Measurements from ENCODE around the gene IPPK.
A peak's percentile ranks its signal among the peaks of the same experiment; 100 is the strongest.

Gene IPPK

GRCh38 chr9:92637886-92638620, 31.9 kb downstream of the IPPK start:
- in situ Hi-C loops (cut with HindIII; ENCODE audit: low sequenced_read_pairs), result no loop called here
- no peak for DNase-seq (ENCODE audit: low read depth)
- TF ChIP-seq, protein P1, sequence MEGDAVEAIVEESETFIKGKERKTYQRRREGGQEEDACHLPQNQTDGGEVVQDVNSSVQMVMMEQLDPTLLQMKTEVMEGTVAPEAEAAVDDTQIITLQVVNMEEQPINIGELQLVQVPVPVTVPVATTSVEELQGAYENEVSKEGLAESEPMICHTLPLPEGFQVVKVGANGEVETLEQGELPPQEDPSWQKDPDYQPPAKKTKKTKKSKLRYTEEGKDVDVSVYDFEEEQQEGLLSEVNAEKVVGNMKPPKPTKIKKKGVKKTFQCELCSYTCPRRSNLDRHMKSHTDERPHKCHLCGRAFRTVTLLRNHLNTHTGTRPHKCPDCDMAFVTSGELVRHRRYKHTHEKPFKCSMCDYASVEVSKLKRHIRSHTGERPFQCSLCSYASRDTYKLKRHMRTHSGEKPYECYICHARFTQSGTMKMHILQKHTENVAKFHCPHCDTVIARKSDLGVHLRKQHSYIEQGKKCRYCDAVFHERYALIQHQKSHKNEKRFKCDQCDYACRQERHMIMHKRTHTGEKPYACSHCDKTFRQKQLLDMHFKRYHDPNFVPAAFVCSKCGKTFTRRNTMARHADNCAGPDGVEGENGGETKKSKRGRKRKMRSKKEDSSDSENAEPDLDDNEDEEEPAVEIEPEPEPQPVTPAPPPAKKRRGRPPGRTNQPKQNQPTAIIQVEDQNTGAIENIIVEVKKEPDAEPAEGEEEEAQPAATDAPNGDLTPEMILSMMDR (IDR thresholded peaks at IDR 0.05; ENCODE audit: low read depth, low read length, missing control alignments), result no peak
- no peak overlapping the region for H3K4me3 ChIP-seq (ENCODE audit: low read depth, low read length)

DNA sequence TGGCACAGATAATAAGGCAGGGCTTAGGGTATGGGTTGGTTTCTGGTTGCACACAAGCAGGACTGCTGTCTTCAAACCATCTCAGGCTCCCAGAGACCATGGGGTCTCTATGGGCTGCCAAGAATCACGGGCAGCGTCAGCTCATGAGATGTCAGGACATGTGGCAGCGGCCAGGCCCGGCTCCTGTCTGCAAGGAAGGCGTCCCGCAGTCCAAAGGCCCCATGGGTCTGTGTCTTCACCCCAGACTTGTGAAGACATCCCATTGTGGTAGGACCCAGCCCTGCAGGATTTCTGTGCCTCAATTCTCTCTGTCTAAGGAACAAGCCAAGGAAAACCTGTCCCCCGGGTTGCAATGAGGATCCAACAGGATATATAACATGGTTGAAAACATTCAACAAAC, 32.6 kb downstream of the IPPK start:
- H3K4me3 ChIP-seq (ENCODE audit: low read depth, low read length), result no peak overlapping the region
- TF ChIP-seq, protein P1 (IDR thresholded peaks at IDR 0.05; ENCODE audit: low read depth, low read length, missing control alignments), result no peak
- in situ Hi-C loops (cut with HindIII; ENCODE audit: low sequenced_read_pairs), result no loop called here
- DNase-seq (ENCODE audit: low read depth), result no peak

- no peak for DNase-seq (ENCODE audit: low read depth)
- TF ChIP-seq, protein P1 (IDR thresholded peaks at IDR 0.05; ENCODE audit: low read depth, low read length, missing control alignments), result peak; percentile 6
- in situ Hi-C loops (cut with HindIII; ENCODE audit: low sequenced_read_pairs), result no loop called here
- H3K4me3 ChIP-seq (ENCODE audit: low read depth, low read length), result no peak overlapping the region
These were observed 33.3 kb downstream of the IPPK start for GRCh38 chr9:92636627-92637026.

- DNase-seq (ENCODE audit: low read depth), result no peak
- TF ChIP-seq, protein P1 (IDR thresholded peaks at IDR 0.05; ENCODE audit: low read depth, low read length, missing control alignments), result no peak
These were observed 34.2 kb downstream of the IPPK start for GRCh38 chr9:92635760-92636159.

DNA sequence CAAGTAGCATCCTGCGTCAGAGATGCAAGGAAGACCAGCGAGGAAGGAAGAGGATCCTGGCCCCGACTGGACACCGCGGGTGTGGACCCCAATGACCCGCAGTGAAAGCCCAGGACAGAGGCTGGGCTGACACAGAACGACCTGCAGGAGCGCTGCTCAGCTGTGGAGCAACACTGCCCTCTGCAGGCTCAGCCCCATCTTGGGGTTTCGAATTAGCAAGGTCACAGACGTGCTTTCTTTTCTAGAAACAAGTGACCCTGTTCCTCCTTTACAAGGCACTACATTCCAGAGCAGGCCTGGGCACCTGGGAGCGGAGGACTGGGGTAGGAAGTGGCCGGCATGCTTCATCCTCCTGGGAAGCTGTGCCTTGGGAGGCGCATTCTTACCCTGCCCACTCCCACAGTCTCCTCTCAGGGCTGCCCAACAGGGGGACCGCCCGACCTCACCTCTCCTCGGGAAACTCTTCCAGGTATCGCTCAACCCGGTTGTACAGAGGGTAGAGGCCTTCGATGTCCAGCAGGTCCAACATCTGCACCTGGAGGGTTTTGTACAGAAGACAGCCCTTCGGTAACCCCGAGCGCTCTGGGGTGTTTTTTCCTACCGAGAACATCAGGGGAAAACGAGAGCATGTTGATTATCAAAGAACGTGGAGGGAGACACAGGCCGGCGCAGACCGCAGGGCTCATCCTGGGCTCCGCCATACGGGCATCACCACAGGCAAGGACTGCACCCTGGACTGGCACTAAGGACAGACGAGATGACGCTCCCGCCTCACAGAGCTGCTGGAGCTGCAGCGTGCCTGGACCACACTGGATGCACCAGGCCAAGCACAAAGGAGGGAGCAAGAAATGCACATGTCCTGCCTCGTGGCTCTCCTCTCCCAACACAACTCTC, 35.0 kb downstream of the IPPK start:
- in situ Hi-C loops (cut with HindIII; ENCODE audit: low sequenced_read_pairs), result no loop called here
- no peak overlapping the region for H3K4me3 ChIP-seq (ENCODE audit: low read depth, low read length)
- TF ChIP-seq, protein P1 (IDR thresholded peaks at IDR 0.05; ENCODE audit: low read depth, low read length, missing control alignments), result peak; percentile 97
- peak; percentile 69 for DNase-seq (ENCODE audit: low read depth)

More at GRCh38 chr9:92635760-92636159, 34.2 kb downstream of the IPPK start:
- in situ Hi-C loops (cut with HindIII; ENCODE audit: low sequenced_read_pairs), result no loop called here
- H3K4me3 ChIP-seq (ENCODE audit: low read depth, low read length), result no peak overlapping the region

DNA sequence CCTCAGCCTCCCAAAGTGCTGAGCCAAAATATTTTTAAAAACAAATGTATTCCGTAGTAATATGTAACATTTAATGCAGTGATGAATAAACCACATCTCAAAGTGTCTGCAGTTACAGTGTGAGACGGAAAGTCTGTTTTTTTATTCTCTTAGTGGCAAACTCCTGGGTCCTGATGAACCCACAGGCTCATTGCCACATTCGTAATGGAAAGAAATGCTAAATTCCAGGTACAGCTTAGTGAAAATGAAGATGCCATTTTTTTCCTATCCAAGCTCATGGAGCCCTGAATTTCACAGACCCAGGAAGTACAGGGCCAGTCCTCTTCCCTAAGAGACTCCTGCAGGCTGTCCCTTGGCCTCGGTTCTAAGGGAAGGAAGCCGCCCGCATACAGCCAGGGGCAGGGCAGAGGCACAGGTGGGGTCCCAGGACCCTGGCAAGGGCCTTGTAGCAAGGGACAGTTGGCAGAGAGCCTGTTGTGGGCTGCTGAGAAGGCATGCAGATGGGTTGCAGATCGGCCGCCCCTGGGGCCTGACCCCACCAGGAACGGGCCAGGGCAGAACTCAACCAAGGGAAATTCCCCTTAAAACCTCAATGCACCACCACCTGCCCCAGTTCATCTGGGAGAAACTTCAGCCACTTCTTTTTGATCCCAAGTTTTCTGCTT, 36.2 kb downstream of the IPPK start:
- no peak for DNase-seq (ENCODE audit: low read depth)
- in situ Hi-C loops (cut with HindIII; ENCODE audit: low sequenced_read_pairs), result no loop called here
- TF ChIP-seq, protein P1 (IDR thresholded peaks at IDR 0.05; ENCODE audit: low read depth, low read length, missing control alignments), result no peak
- no peak overlapping the region for H3K4me3 ChIP-seq (ENCODE audit: low read depth, low read length)

Measured in astrocyte of the cerebellum (primary cell).